T-helper 2 cell treated with Interferon-gamma antibody and Interleukin-4, amounts not matched to agents 100 ng/mL and 5 ng/mL, for 36 hours (primary cell): ENCODE measurements around the gene AMN1. TPM values are rescaled to one million over a fixed set of nuclear protein-coding genes. Genes with fewer than 3 reads are reported as not detected.

Experiments
- intact Hi-C: fragments of 100-400 bp; cut with micrococcal nuclease; formaldehyde crosslinking; loops from one replicate; pipeline ENCODE4 v1.15.1; 2023
- total RNA-seq: library from RNA; stranded (reverse); gene quantifications from 2 replicates; pipeline ENCODE4 v1.2.3, GENCODE V29; 2022

Gene AMN1
- total RNA-seq, 1 donor from 2014 or later, result 3.2 TPM

DNA sequence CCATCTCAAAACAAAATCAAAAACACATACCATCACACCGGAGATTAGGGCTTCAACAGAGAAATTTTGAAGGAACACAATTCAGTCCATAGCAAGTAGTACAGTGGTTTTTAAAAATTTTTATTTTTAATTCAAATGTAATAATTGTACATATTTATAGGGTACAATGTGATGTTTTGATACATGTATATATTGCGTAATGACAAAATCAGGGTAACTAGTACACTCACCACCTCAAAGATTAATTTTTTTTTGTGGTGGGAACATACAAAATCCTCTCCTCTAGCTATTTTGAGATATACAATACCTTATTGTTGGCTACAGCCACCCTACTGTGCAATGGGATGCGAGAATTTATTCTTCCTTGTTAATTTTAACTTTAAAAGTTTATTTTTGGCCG, 95.4 kb downstream of the AMN1 start:
- intact Hi-C loops, result no loop called here

DNA sequence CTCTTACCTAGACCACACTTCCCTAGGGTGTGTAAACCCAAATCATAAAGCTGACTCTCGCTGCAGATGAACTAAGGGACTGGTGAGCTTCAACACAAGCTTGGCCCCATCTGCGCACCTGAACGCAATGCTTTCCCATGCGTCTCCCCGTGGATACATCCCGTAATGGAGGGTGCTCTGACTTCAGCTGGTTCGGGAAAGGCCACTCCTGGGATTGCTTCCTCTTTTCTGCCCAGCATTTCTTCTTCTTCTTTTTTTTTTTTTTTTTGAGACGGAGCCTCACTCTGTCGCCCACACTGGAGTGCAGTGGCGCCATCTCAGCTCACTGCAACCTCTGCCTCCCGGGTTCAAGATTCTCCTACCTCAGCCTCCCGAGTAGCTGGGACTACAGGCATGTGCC, 97.0 kb downstream of the AMN1 start:
- intact Hi-C loops, result no loop called here

- intact Hi-C loops, result no loop called here
Observed at GRCh38 chr12:31631023-31631724, 97.6 kb downstream of the AMN1 start.

DNA sequence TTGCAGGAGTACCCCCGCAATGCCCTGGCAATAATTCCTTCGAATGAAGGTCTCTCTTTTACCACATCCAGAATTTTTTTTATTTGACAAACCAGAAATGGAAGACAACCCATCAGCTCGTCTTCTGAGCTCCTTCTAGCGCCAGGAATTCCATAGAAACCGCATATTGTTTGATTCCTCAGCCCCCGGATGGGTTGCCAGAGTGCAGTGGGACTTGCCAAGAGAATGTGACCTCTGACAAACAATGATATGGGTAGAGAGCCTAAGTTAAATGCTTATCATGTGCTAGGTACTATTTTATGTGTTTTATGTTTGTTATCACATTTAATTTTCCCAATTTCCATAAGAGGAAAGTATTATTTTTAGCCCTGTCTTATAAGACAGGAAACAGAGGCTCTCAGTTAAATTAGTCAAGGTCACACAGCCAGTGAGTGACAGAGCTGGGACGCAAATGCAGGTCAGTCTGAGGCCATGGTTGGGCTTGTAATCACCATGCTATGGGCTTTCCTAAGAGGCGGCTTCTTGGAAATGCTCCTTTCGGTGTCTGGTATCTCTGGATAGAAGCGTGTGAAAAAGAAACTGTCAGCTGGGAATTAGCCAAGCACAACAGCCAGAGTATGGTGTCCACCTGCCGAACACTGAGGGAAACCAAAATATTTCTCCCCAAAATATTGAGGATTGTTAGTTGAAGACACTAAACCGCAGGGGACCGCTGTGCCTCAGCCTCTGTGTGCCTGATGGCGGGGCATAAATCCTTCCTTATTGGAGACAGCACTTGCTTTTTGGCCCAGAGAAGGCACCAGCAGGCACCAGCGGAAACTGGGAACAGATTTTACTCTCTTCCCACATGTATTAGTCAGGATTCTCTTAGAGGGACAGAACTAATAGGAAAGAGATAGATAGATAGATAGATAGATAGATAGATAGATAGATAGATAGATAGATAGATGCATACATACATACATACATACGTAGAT, 98.8 kb downstream of the AMN1 start:
- intact Hi-C loops, result no loop called here

DNA sequence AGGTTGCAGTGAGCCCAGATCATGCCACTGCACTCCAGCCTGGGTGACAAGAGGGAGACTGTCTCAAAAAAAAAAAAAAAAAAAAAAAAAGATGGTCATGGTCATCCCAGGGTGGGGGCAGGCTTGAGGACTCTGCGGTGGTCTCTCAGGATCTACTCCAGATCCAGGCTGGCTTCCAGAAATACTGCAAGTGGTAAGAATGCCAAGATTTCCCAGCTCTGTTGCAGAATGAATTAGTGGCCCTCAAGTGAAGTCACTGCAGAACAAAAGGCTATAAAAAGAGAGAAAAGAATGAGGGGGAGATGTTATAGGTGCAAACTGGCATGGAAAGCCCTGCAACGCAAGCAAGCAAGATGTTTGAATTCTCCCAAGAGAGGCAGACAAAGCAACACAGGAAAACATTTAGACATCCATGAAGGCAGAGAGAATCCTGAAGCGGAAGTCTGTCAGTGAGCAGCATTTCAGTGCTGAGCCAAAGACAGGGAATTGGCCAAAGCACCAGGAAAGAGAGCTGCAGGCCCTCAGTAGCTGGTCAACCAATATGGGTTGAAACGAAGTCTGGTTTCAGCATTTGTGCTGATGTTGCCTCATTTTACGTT, 101.3 kb downstream of the AMN1 start:
- intact Hi-C loops, result no loop called here

DNA sequence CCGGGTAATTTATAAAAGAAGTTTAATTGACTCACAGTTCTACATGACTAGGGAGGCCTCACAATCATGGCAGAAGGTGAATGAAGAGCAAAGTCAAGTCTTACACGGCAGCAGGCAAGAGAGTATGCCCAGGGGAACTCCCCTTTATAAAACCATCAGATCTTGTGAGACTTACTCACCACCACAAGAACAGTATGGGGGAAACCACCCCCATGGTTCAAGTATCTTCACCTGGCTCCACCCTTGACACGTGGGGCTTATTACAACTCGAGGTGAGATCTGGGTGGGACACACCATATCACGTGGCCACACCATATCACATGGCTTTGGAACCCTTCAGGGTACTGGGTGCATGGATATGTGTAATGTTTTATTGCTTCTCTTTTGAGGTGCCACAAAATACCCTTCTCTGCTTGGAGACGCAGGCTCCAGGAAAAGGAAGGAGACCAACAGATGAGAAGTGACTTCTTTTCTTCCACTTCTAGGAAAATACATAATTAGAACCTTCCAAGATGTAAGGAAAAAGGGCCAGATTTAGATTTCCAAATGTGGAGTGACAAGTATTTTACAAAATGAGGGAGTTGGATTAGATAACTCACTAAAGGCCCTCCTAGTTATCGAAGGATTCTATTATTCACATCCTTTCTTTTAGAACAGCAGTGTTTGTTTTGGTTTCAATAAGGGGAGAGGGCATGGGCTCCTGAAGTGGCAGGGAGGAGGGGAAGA, 102.4 kb downstream of the AMN1 start:
- intact Hi-C loops, result no loop called here

DNA sequence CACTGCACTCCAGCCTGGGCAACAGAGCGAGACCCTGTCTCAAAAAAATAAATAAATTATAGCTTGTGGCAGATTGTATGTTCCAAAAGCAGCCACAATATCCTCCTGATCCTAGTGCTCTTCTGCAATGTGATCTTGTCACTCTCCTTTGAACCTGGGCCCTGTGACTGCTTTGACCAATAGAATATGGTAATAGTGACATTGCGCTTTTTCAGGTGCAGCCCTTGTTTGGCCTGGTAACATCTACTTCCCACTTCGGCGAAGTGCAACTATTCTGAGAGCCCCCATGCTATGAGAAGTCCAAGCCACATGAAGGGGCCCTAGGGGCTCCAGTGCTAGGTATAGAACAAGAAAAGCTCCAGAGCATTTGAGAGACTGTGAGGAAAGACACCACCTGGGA, 106.8 kb downstream of the AMN1 start:
- intact Hi-C loops, result no loop called here

Other genes with a start within 250 kb of the AMN1 start
- gene DENND5B, start 137.9 kb downstream of the AMN1 start, total RNA-seq, result 0.52 and 0.55 TPM in 2 replicates
- gene ETFBKMT, start 69.3 kb downstream of the AMN1 start, total RNA-seq, result 0.73 and 1.0 TPM in 2 replicates
- 102 and 110 TPM in 2 replicates for gene RESF1, start 230.4 kb upstream of the AMN1 start, total RNA-seq